HG03060 (cell line): ENCODE data around the gene LRRC23.
"Not testable (repeated sequence)": the region's sequence is repeated elsewhere in the genome, so short reads cannot be mapped to it uniquely, and the experiment has no call there.

Experiments used
- ATAC-seq: cut with Tn5 transposase; IDR thresholded peaks from one replicate; pipeline ENCODE4 v1.9.1; 2021; ENCODE audit warnings: low read depth, moderate number of reproducible peaks; ENCODE audit not compliant: unreplicated experiment

LRRC23 gene

GRCh38 chr12:6899837-6900519, 4.6 kb upstream of the LRRC23 start:
- no peak for ATAC-seq

- ATAC-seq: no peak
Measured at GRCh38 chr12:6902448-6902847, 2.2 kb upstream of the LRRC23 start.

- ATAC-seq: no peak
Measured at GRCh38 chr12:6903722-6904121, 900 bp upstream of the LRRC23 start.

GRCh38 chr12:6905414-6906040, 905 bp downstream of the LRRC23 start:
- ATAC-seq: no peak

GRCh38 chr12:6908141-6908540, 3.5 kb downstream of the LRRC23 start:
- not testable (repeated sequence) for ATAC-seq

GRCh38 chr12:6909421-6910145, 5.0 kb downstream of the LRRC23 start:
- ATAC-seq: no peak

- ATAC-seq: no peak
Measured at GRCh38 chr12:6912164-6912935, 7.7 kb downstream of the LRRC23 start.

GRCh38 chr12:6914246-6914946, 9.8 kb downstream of the LRRC23 start, which contains the start of gene ENO2:
Gene ENO2 (plus strand): TSS chr12:6914580. CDS start chr12:6915833, 1,253 bp downstream.
- no peak for ATAC-seq

- ATAC-seq: no peak
Measured at GRCh38 chr12:6914947-6915788, 10.5 kb downstream of the LRRC23 start.

GRCh38 chr12:6915789-6916285, 11.2 kb downstream of the LRRC23 start:
- ATAC-seq: no peak

GRCh38 chr12:6916426-6917200, 12.0 kb downstream of the LRRC23 start:
- ATAC-seq: no peak

- ATAC-seq: no peak
Measured at GRCh38 chr12:6917491-6918231, 13.0 kb downstream of the LRRC23 start.

- ATAC-seq: no peak
Measured at GRCh38 chr12:6919588-6919987, 15.0 kb downstream of the LRRC23 start.

GRCh38 chr12:6921539-6921938, 16.9 kb downstream of the LRRC23 start:
- ATAC-seq: no peak

- no peak for ATAC-seq
Measured at GRCh38 chr12:6921996-6922946, 17.6 kb downstream of the LRRC23 start.

GRCh38 chr12:6923003-6923732, 18.5 kb downstream of the LRRC23 start:
- ATAC-seq: no peak
